ENCODE results near the gene TTI1.
A peak's percentile ranks its signal among the peaks of the same experiment; 100 is the strongest.

Gene TTI1

GRCh38 chr20:37941332-37941731 is 91.9 kb downstream of the TTI1 start:
- H3K27me3 ChIP-seq (replicated peaks) = no peaks in the 10 kb centered on the region
- H3K27ac ChIP-seq = no peak overlapping the region
- TF ChIP-seq, protein P1, sequence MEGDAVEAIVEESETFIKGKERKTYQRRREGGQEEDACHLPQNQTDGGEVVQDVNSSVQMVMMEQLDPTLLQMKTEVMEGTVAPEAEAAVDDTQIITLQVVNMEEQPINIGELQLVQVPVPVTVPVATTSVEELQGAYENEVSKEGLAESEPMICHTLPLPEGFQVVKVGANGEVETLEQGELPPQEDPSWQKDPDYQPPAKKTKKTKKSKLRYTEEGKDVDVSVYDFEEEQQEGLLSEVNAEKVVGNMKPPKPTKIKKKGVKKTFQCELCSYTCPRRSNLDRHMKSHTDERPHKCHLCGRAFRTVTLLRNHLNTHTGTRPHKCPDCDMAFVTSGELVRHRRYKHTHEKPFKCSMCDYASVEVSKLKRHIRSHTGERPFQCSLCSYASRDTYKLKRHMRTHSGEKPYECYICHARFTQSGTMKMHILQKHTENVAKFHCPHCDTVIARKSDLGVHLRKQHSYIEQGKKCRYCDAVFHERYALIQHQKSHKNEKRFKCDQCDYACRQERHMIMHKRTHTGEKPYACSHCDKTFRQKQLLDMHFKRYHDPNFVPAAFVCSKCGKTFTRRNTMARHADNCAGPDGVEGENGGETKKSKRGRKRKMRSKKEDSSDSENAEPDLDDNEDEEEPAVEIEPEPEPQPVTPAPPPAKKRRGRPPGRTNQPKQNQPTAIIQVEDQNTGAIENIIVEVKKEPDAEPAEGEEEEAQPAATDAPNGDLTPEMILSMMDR (IDR thresholded peaks at IDR 0.05; ENCODE audit: low read depth, low read length, missing control alignments) = peak; percentile 56
- no peak overlapping the region for H3K4me3 ChIP-seq (ENCODE audit: low read depth, low read length)
- no peak for DNase-seq
- H3K36me3 ChIP-seq (replicated peaks) = no peaks in the 10 kb centered on the region
- in situ Hi-C loops (cut with HindIII; ENCODE audit: low pct_ligation_motif_present, low sequenced_read_pairs) = no loop called here

DNA sequence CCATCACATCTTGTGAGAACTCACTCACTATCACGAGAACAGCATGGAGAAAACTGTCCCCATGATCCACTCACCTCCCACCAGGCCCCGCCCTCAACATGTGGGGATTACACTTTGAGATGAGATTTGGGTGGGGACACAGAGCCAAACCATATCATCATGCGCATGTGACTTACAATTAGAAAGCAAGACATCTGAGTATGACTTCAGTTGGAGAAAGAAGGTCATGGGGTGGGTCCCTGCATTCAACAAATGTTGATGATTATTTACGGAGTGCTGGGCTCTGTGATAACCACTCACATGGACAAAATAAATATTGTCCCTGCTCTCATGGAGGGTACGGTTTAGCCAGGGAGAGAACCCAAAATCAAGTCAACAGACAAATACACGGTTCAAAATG is 92.4 kb downstream of the TTI1 start:
- H3K27me3 ChIP-seq (replicated peaks) = no peaks in the 10 kb centered on the region
- no peaks in the 10 kb centered on the region for H3K36me3 ChIP-seq (replicated peaks)
- H3K27ac ChIP-seq = no peak overlapping the region
- in situ Hi-C loops (cut with HindIII; ENCODE audit: low pct_ligation_motif_present, low sequenced_read_pairs) = no loop called here
- DNase-seq = no peak
- H3K4me3 ChIP-seq (ENCODE audit: low read depth, low read length) = no peak overlapping the region
- TF ChIP-seq, protein P1 (IDR thresholded peaks at IDR 0.05; ENCODE audit: low read depth, low read length, missing control alignments) = no peak

DNA sequence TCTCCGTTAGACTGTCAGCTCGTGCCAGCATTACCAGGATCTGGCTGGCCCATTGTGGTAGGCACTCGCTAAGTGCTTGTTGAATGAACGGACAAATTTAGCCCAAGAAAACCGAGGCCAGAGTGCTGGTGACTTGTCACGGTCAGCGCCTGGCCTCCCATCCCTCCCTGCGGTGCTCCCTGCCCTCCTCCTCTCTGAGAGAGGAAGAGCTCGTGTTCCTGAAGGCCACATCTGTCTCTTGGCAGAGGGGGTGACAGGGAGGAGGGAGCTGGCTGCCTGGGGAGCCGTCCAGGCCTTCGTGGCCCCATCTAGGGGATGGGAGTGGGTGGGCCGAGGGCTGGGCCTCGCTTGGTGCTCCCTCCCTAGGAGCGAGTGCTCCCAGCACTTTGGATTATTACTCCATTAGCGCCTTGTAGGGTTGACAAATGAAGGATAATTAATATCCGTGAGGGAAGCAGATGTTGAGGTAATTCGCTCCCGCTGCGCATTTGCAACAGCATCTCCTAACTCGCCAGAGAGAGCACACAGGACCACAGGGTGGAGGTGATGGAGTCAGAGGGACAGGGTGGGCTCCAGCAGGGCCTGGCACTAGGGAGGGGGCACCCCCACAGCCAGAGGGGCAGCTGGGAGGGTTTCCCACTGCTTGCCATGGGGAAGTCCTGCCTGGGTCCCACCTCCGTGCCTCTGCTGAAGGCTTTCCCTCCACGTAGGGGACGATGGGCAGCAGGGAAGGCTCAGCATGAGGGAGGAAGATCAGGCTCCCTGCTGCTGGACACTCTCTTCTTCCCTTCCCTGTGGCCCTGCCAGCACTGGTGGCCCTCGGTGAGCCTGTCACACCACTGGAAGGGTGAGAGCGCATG is 93.3 kb downstream of the TTI1 start:
- TF ChIP-seq, protein P1 (IDR thresholded peaks at IDR 0.05; ENCODE audit: low read depth, low read length, missing control alignments) = no peak
- Histone ChIP-seq H3K36me3 (replicated peaks) (no peaks in the 10 kb centered on the region), H3K27ac (no peak overlapping the region), H3K27me3 (replicated peaks) (no peaks in the 10 kb centered on the region), H3K4me3 (ENCODE audit: low read depth, low read length) (no peak overlapping the region)
- DNase-seq = no peak
- in situ Hi-C loops (cut with HindIII; ENCODE audit: low pct_ligation_motif_present, low sequenced_read_pairs) = no loop called here

DNA sequence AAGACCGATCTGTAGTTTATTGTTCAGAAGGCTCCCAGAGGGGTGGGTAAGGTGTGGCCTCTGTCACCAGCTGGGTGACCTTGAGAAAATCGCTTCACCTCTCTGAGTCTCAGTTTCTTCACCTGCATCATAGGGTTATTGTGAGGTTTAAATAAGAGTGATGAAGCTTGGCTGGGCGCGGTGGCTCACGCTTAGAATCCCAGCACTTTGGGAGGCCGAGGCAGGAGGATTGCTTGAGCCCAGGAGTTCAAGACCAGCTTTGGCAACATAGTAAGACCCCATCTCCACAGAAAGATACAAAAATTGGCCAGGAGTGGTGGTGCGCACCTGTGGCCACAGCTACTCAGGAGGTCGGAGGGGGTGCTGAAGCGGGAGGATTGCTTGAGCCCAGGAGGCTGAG is 94.3 kb downstream of the TTI1 start:
- in situ Hi-C loops (cut with HindIII; ENCODE audit: low pct_ligation_motif_present, low sequenced_read_pairs) = no loop called here
- no peak overlapping the region for H3K27ac ChIP-seq
- TF ChIP-seq, protein P1 (IDR thresholded peaks at IDR 0.05; ENCODE audit: low read depth, low read length, missing control alignments) = no peak
- DNase-seq = no peak
- H3K4me3 ChIP-seq (ENCODE audit: low read depth, low read length) = no peak overlapping the region
- no peaks in the 10 kb centered on the region for H3K27me3 ChIP-seq (replicated peaks)
- H3K36me3 ChIP-seq (replicated peaks) = no peaks in the 10 kb centered on the region

DNA sequence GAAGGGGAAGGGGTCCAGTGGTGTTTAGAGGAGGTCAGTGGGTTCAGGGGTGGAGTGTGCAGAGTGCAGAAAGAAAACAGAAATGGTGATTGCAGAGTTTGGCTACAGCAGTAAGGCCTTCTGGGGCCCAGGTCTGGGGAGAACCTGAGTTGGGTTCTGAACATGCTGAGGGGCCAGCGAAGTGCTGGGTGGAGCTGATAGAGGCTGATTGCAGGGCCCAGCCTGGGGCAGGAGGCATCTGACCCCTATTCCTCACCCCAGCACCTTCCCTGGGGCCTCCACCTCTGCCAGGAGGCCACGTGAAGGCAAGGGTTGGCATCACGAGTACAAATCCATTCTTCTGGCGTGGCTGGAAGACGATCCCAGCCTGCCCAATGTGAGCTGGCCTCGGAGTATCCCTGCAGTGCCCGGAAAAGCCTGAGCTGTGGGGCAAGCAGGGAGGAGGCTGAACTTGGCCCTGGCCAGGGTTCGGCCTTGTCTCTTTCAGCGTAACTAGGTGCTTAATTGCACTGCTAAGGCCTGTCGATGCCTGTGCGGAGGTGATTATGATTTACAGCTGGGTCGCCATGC is 95.0 kb downstream of the TTI1 start:
- Histone ChIP-seq H3K4me3 (ENCODE audit: low read depth, low read length) (no peak overlapping the region), H3K36me3 (replicated peaks) (no peaks in the 10 kb centered on the region), H3K27ac (no peak overlapping the region), H3K27me3 (replicated peaks) (no peaks in the 10 kb centered on the region)
- DNase-seq = no peak
- in situ Hi-C loops (cut with HindIII; ENCODE audit: low pct_ligation_motif_present, low sequenced_read_pairs) = no loop called here
- TF ChIP-seq, protein P1 (IDR thresholded peaks at IDR 0.05; ENCODE audit: low read depth, low read length, missing control alignments) = no peak
